GM19455 (cell line): ENCODE data around the gene PHACTR3.

Source experiments
- ATAC-seq: cut with Tn5 transposase; IDR thresholded peaks from one replicate; pipeline ENCODE4 v1.9.1; 2021; ENCODE audit not compliant: unreplicated experiment

PHACTR3 gene

GRCh38 chr20:59772931-59773913 lies 168.9 kb downstream of the PHACTR3 start:
- ATAC-seq: no peak

- ATAC-seq: no peak
These were observed 169.9 kb downstream of the PHACTR3 start for GRCh38 chr20:59774204-59774641.

- ATAC-seq: no peak
These were observed 170.8 kb downstream of the PHACTR3 start for GRCh38 chr20:59774921-59775686.

- ATAC-seq: no peak
These were observed 171.3 kb downstream of the PHACTR3 start for GRCh38 chr20:59775687-59776055.

GRCh38 chr20:59776059-59776603 lies 171.8 kb downstream of the PHACTR3 start:
- no peak for ATAC-seq

- no peak for ATAC-seq
These were observed 172.4 kb downstream of the PHACTR3 start for GRCh38 chr20:59776626-59777330.

GRCh38 chr20:59777331-59777725 lies 173.0 kb downstream of the PHACTR3 start:
- ATAC-seq: no peak

- no peak for ATAC-seq
These were observed 173.7 kb downstream of the PHACTR3 start for GRCh38 chr20:59777814-59778575.

- ATAC-seq: no peak
These were observed 174.4 kb downstream of the PHACTR3 start for GRCh38 chr20:59778615-59779200.

GRCh38 chr20:59779656-59780380 lies 175.5 kb downstream of the PHACTR3 start:
- ATAC-seq: no peak

- no peak for ATAC-seq
These were observed 176.3 kb downstream of the PHACTR3 start for GRCh38 chr20:59780494-59781185.

- ATAC-seq: no peak
These were observed 176.9 kb downstream of the PHACTR3 start for GRCh38 chr20:59781226-59781625.

GRCh38 chr20:59782986-59783640 lies 178.8 kb downstream of the PHACTR3 start:
- ATAC-seq: no peak

- no peak for ATAC-seq
These were observed 179.3 kb downstream of the PHACTR3 start for GRCh38 chr20:59783641-59784010.

GRCh38 chr20:59784365-59784764 lies 180.0 kb downstream of the PHACTR3 start:
- ATAC-seq: no peak

GRCh38 chr20:59784791-59785668 lies 180.7 kb downstream of the PHACTR3 start:
- ATAC-seq: no peak

- no peak for ATAC-seq
These were observed 181.3 kb downstream of the PHACTR3 start for GRCh38 chr20:59785669-59785959.
